ENCODE measurements around the gene AMZ1.
"Not testable (repeated sequence)": the region's sequence is repeated elsewhere in the genome, so short reads cannot be mapped to it uniquely, and the experiment has no call there.

AMZ1 gene

DNA sequence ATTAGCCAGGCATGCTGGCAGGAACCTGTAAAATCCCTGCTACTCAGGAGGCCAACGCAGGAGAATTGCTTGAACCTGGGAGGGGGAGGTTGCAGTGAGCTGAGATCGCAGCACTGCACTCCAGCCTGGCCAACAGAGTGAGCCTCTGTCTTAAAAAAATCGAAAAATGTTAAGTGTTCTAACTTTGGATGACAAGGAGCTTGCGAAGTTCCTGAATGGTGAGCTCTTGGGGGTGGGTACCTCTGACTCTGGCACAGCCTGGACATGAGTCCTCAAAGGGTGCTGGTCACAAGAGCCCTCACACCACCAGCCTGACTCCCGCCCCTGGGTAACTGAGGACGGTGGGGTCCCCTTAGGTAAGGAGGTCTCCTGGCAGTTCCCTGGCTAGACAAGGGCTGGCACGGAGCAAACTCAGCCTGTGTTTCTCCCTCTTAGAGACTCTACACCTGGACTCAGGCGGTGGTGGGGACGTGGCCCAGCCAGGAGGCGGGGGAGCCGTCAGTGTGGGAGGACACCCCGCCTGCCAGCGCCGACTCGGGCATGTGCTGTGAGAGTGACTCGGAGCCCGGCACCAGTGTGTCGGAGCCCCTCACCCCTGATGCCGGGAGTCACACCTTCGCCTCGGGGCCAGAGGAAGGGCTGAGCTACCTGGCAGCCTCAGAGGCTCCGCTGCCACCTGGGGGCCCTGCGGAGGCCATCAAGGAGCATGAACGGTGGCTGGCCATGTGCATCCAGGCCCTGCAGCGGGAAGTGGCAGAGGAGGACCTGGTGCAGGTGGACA is 24.1 kb downstream of the AMZ1 start:
- no peak for DNase-seq (ENCODE audit: low read depth, low spot score)

- DNase-seq (ENCODE audit: low read depth, low spot score) = no peak
Observed at GRCh38 chr7:2713370-2713769, 25.4 kb downstream of the AMZ1 start.

GRCh38 chr7:2713978-2714377 is 26.0 kb downstream of the AMZ1 start:
- no peak for DNase-seq (ENCODE audit: low read depth, low spot score)

- DNase-seq (ENCODE audit: low read depth, low spot score) = no peak
Observed at GRCh38 chr7:2714636-2715035, 26.6 kb downstream of the AMZ1 start.

DNA sequence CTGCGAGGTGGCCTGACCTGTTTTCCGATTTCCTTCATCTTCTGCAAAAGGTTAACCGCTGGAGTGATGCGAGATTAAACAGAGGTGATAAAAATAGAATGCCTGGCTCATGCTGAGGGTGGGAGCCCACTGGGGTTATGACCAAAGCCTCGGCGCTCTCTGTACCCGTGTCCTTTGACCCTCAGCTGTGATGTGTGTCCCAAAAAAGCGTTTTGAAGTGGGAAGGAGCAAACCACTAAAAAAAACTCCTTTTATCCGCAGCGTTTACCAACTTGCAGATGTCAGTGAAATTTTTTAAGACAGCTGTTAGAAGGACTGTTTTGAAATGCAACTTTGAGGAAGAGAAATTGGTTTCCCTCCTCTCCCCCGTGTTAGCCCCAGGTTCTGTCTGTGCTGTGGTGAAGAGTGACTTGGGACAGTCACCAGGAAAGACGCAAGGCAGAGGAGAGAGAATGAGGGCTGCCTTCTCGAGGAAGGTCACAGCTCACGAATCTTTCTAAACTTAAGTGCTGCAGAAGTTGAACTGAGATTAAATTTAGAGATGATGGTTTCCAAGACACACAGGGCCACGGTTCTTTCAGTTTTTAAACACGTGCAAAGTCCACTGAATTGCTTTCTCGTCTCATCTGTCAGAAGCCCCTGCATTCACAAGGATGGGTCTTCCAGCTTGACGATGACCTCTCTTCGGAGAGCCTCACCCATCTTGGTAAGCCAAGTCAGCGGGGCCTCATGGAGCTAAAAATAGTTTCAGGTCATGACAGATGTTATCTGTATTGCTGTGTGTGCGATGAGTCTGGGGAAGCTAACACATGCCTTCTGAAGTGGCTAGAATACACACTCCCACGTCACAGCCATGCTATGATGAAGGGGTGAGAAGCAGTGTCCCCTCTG is 27.6 kb downstream of the AMZ1 start:
- DNase-seq (ENCODE audit: low read depth, low spot score) = peak; percentile 27

GRCh38 chr7:2716488-2716887 is 28.5 kb downstream of the AMZ1 start:
- DNase-seq (ENCODE audit: low read depth, low spot score) = no peak

- DNase-seq (ENCODE audit: low read depth, low spot score) = no peak
Observed at GRCh38 chr7:2716906-2717292, 28.9 kb downstream of the AMZ1 start.

DNA sequence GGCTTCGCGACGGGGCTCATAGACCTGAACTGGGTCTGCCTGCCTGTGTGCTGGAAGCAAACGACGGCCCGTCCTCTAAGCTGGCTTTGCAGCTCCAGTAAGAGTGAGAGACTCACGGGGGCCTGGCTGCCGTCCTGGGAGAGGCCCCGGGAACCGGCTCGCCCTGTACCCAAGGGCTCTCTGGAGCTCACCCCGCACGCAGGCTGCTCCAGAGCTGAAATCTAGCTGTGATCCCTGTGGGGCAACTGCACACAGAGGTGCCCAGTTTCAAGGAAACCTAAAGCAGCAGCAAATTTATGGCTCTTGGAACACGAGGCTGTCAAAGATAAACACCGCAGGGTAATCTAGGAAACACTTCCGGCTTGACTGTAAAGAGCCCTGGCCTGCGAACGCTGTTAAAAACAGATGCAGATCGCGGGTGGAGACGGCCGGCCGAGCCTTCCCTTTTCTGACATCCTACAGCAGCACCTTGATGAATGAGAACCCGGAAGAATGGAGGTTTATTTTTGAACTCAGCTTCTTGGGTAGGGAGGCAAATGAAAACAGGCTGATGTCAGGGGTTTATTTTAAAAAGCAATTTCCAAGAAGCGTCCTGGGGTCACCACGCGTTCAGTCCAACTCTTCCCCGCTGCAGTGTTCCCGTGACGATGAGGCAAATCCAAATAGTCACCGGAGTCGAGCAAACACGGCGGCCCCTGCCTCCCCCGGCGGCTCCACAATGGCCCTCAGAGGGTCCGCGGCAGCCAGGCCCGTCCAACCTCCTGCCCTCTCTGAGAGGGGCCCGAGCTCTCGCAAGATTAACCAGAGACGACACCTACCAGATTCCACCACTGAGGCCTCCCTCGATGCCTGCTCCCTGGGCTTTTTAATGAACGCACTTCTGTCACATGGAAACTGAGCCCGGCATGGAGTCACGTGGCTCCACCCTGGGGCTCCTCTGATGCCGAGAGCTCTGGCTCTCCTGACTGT is 29.6 kb downstream of the AMZ1 start:
- no peak for DNase-seq (ENCODE audit: low read depth, low spot score)

DNA sequence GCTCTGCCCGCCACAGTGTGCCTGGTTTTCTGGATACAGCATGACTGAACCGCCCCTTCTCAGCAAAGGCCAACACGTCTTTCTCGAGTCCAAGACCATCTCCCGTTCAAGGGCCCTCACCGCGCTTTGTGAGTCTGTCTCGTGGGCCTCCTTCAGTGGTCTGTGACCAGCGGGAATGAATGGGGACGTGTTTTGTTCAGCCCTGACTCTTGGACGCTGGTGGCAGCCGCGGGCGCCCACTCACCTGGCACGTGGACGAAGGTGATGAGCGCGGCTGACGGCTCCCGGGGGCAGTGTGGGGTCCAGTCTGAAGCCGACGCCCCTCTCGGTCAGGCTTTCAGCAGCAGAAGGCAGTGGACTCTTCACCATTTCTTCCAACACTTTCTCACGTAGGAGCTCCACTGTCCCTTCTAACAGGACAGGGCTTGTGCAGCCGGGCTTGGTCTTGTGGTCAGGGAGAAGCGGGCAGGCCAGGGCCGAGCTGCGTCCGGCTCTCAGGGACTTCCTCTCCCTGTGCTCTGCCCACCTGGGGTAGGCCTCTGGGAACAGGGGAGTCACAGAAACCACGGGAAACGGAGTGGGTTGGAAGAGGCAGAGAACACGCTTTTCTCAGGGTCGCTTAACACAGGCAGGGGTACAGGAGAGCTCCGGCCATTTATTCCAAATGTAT is 30.4 kb downstream of the AMZ1 start:
- no peak for DNase-seq (ENCODE audit: low read depth, low spot score)

- DNase-seq (ENCODE audit: low read depth, low spot score) = peak; percentile 39
Observed at GRCh38 chr7:2719007-2719406, 31.0 kb downstream of the AMZ1 start.

DNA sequence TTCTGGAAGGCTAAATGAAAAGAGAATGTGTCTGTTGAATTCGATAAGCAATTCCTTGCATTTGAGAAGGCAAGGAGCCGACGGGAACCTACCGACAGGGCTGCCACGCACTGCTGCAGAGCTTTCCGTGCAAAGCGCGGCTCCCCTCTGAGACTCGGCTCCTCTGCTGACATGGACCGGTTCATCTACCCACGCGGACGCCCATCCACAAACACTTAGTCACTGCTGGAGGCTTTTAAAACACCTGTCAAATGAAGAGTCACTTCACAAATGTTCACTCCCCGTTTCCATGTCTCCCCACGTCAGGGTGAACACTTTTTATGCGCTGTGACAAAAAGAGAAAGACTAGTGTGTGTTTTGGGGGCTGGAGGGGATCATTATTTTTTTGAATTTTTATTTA is 32.0 kb downstream of the AMZ1 start:
- no peak for DNase-seq (ENCODE audit: low read depth, low spot score)

- no peak for DNase-seq (ENCODE audit: low read depth, low spot score)
Observed at GRCh38 chr7:2721842-2722241, 33.8 kb downstream of the AMZ1 start.

GRCh38 chr7:2722591-2722990 is 34.6 kb downstream of the AMZ1 start:
- DNase-seq (ENCODE audit: low read depth, low spot score) = no peak

DNA sequence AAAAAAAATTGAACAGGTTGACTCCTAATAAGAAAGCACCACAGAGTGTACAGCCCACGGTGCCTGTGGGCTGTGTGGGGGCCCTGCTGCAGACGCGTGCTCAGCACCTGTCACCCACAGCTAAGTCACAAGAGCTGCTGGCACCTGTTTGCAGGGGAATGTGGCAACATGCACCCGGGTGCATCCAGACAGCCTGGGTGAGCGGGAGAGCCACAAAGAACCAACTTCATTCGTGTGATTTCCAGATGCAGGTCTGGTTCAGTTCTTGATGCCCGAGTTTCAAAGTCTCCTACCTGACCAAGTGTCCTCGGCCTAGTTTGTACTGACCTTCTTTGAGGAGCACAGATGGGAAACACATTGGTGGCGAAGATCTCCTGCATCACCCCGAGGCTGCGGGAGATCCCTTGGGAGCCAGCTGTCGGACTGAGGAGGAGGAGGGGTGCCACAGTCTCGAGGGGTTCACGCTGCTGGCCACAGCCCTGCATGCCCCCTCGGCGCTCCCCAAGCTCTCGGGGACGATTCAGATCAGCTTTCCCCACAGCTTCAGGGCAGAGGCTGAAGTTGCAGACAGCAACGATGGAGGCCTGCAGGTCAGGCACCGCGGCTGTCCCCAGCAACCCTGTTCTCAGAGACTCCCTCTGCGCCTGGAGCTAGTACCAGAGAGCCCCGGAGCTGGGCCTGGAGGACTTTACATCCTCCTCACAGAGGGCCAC is 35.3 kb downstream of the AMZ1 start:
- no peak for DNase-seq (ENCODE audit: low read depth, low spot score)

DNA sequence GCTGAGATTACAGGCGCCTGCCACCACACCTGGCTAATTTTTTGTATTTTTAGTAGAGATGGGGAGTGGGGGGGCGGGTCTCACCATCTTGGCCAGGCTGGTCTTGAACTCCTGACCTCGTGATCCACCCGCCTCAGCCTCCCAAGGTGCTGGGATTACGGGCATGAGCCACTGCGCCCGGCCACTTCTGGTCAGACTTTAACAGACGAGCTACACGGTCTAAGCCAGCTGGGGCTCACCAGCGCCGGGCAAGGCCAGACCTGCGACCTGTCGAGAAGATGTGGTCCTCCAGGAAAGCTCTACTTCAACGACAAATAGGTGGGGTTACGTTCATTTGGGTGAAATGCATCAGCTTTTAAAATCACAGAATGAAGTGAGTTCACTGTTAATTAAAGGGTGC is 36.0 kb downstream of the AMZ1 start:
- DNase-seq (ENCODE audit: low read depth, low spot score) = not testable (repeated sequence)

GRCh38 chr7:2724453-2725177 is 36.6 kb downstream of the AMZ1 start:
- DNase-seq (ENCODE audit: low read depth, low spot score) = no peak

DNA sequence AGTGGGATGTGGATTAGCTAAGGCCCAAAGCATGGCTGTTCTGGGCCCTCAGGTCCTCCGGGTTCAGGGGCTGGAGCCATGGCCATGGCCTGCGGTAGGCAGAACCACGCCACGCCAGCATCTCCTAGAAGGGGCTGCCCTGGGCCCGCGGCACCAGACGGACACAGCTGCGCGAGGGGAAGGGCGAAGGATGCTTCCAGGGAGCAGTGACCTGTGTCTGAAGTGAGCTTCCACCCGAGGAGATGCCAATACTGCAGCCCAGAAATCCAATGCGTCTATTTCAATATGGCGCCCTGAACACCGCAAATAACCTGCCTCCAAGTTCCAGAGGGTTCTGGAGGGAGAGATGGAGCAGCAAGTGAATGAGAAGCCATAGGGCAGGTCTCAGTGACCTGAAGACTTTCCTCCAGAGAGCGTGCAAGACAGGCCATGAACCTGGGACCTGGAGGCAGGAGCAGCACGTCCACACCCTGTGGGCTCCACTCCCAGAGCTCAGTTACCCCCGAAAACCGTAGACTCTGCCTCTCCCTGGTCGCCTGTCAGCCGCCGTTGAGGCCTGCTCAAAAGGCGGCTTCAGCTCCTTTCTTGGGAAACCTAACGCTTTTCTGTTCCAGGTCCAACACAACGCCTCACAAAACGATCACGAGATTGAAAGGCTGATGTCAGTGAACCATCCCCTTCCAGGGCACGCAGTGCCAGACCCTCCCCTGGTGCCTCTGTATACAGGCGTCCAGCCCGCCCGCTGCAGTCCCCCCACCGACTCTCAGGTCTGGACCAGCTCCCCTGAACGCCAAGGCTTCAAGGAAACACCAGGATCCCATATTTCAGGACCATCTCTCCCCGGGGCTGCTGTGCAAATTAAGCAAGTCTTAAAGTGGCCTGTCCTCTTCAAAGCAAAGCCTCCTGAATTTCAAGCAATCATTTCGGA is 37.4 kb downstream of the AMZ1 start:
- DNase-seq (ENCODE audit: low read depth, low spot score) = no peak

DNA sequence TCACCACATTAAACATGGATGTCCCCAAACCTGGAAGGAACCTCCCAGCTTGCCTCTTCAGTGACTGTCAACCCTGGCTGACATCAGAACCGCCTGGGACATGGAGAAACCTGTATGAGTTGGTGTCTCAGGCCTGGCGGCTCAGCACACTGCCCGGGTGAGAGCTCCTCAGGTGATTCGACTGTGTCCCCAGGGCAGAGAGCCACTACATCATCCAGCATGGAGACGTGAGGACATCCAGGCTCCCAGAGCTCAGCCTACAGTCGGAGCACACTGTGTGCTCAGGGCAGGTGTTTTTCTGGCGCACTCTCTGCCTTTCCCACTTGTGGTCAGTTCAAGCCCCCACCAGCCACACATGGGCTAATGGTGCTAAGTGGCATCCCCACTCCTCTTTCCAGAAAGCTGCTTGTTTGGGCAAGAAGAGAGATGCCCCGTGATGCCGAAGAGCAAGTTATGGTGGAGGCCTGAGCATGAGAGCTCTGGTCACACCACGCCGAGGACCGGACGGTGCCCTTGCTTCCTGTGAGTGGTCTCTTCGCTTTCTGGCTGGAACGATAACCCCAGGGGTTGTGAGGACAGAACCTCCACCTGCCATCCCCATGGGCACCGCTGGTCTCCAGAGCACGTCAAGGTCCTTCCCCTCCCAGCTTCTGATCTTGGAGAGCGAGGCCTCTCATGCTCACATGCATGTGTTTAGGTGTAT is 38.5 kb downstream of the AMZ1 start:
- no peak for DNase-seq (ENCODE audit: low read depth, low spot score)

All from activated naive CD8-positive, alpha-beta T cell treated with anti-CD3 and anti-CD28 coated beads, Interleukin-2, amount 50 U/mL, for 16 hours (primary cell).